ENCODE results near the gene CCDC146. TPM values are rescaled to one million over a fixed set of nuclear protein-coding genes. Genes with fewer than 3 reads are reported as not detected.

Gene CCDC146
- total and polyA plus RNA-seq, 10 of the 15 experiments (the other 5 are each of a cell fraction or from before 2014, with no cell fraction given): 0.28 to 5.3 (median 1.3) TPM

GRCh38 chr7:77248154-77248553 is 125.7 kb downstream of the CCDC146 start:
- in situ Hi-C loops (cut with MboI): loop anchor here (5.0 kb wide), 2 partner anchors 84 to 121 kb away; no protein-coding TSS in a partner anchor
- H3K4me3 ChIP-seq: no peak overlapping the region
- H2AFZ ChIP-seq (ENCODE audit: control insufficient read depth, low read depth, low read length): no peak overlapping the region
- no peak overlapping the region for H3K27ac ChIP-seq (ENCODE audit: control insufficient read depth, insufficient read depth)
- H3K27me3 ChIP-seq (replicated peaks in 1 of 2; ENCODE audit: control insufficient read depth in 2 of 2, insufficient read depth in 2 of 2, low read length in 1 of 2): no peaks in the 10 kb centered on the region
- FAIRE-seq (no peak), DNase-seq (ENCODE audit: low read depth, low spot score) (no peak), ATAC-seq (no peak)
- H3K36me3 ChIP-seq (ENCODE audit: control insufficient read depth in 2 of 2, insufficient read depth in 2 of 2, low read length in 1 of 2): no peaks in the 10 kb centered on the region
- intact Hi-C loops (cut with micrococcal nuclease; ENCODE audit: unreplicated experiment): no loop called here
- H3K9me3 ChIP-seq (replicated peaks; ENCODE audit: control insufficient read depth, insufficient read depth, low read length): no peaks in the 10 kb centered on the region
- RAD21 ChIA-PET (ENCODE audit: unreplicated experiment): interaction anchor here (1.3 to 6.3 kb wide), 10 partner anchors 30 to 135 kb away, joined by 4 to 87 read pairs (median 20); partner anchors contain the start of genes CCDC146 and FGL2
- SMC1A ChIA-PET (ENCODE audit: uncharacterized antibody, unreplicated experiment): interaction anchor here (0.6 to 6.5 kb wide), 21 partner anchors 7 to 310 kb away, joined by 3 to 124 read pairs (median 7); partner anchors contain the start of genes CCDC146 and FGL2
- no peaks in the 10 kb centered on the region for H3K4me1 ChIP-seq (ENCODE audit: control insufficient read depth, insufficient read depth, low read length)
- H3K9ac ChIP-seq (ENCODE audit: control insufficient read depth, insufficient read depth, low read length): no peak overlapping the region
- no peaks in the 10 kb centered on the region for H4K20me1 ChIP-seq (ENCODE audit: control insufficient read depth, insufficient read depth)
- no peak overlapping the region for H3K4me2 ChIP-seq (ENCODE audit: control insufficient read depth, insufficient read depth)
- no TSS peak for BruUV-seq (replicated peaks)
- WGBS (ENCODE audit: insufficient coverage, insufficient replicate concordance, low lambda C conversion rate, missing lambda C conversion rate): 64% methylated on average over 3 of the region's 3 CpGs
- POLR2A ChIA-PET: interaction anchor here (0.9 to 2.0 kb wide), 4 partner anchors 18 to 135 kb away, joined by 4 to 9 read pairs (median 6); no protein-coding TSS in a partner anchor
- H3K79me2 ChIP-seq (ENCODE audit: control insufficient read depth, insufficient read depth, low read length): no peaks in the 10 kb centered on the region
- CTCF ChIA-PET: interaction anchor here (1.1 to 7.1 kb wide), 16 partner anchors 9 to 135 kb away, joined by 5 to 88 read pairs (median 12); partner anchors contain the start of genes CCDC146 and FGL2
- TF ChIP-seq SREBF1 (IDR thresholded peaks at IDR 0.05; ENCODE audit: low read length) (no peak), CBX5 (IDR thresholded peaks at IDR 0.05; ENCODE audit: low read depth) (no peak), ZBTB40 (IDR thresholded peaks at IDR 0.05; ENCODE audit: borderline replicate concordance) (no peak), NFYA (IDR thresholded peaks at IDR 0.05; ENCODE audit: borderline replicate concordance, low read depth, low read length) (no peak), FOS (IDR thresholded peaks at IDR 0.05; ENCODE audit: borderline replicate concordance, extremely low read depth, insufficient read length) (no peak), JUND (IDR thresholded peaks at IDR 0.05; ENCODE audit: low read depth, low read length) (no peak), RB1 (IDR thresholded peaks at IDR 0.05; ENCODE audit: borderline replicate concordance) (no peak), MTA3 (IDR thresholded peaks at IDR 0.05; ENCODE audit: borderline replicate concordance, low read length) (no peak), HCFC1 (IDR thresholded peaks at IDR 0.05; ENCODE audit: low read length) (no peak), GABPA (IDR thresholded peaks at IDR 0.05; ENCODE audit: low read depth) (no peak), ZSCAN29 (IDR thresholded peaks at IDR 0.05) (no peak), RAD51 (IDR thresholded peaks at IDR 0.05) (no peak), FOXM1 (IDR thresholded peaks at IDR 0.05; ENCODE audit: low read depth, low read length) (no peak), YBX1 (IDR thresholded peaks at IDR 0.05) (no peak), SUPT20H (IDR thresholded peaks at IDR 0.05; ENCODE audit: borderline replicate concordance, control insufficient read depth, low read depth, low read length) (no peak), EGR1 (IDR thresholded peaks at IDR 0.05; ENCODE audit: borderline replicate concordance in 1 of 2, low read depth in 2 of 2, low read length in 2 of 2) (no peak), PKNOX1 (IDR thresholded peaks at IDR 0.05) (no peak)

Data from GM12878 (cell line).